GM18517 (cell line): Measurements from ENCODE around the gene C1QL4.

Experiments used
- ATAC-seq: cut with Tn5 transposase; IDR thresholded peaks from one replicate; pipeline ENCODE4 v1.9.1; 2021; ENCODE audit warnings: mild to moderate bottlenecking, moderate library complexity; ENCODE audit not compliant: unreplicated experiment

Gene C1QL4

DNA sequence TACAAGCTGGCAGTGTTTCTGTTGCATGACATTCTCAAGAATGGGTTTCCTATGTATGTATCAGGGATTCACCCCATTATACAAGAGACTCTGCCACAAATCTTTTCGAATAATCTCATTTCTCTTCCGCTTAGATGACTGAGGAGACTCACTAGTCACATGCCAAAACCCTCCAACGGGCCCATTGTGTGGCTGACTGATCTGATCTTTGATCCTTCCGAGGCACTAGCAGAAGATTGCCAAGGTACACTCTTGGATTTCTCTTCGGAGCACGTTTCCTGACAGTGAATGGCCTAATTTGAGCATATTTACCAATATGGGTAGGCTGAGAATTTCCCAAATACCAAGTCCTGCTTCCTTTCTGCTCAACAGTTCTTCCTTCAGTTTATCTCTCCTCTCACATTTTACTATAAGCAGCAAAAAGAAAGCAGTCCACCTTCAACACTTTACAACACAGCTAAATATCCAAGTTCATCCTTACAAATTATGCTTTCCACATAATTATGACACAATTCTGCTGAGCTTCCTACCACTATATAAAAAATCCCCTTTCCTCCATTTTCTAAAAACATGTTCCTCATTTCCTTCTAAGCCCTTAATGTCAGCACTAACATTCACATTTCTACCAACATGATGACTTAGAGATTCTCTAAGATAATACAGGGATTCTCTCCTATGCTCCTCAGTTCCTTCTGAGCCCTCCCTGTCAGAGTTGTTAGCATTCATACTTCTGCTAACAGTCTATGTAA is 31.1 kb downstream of the C1QL4 start:
- ATAC-seq, result no peak

DNA sequence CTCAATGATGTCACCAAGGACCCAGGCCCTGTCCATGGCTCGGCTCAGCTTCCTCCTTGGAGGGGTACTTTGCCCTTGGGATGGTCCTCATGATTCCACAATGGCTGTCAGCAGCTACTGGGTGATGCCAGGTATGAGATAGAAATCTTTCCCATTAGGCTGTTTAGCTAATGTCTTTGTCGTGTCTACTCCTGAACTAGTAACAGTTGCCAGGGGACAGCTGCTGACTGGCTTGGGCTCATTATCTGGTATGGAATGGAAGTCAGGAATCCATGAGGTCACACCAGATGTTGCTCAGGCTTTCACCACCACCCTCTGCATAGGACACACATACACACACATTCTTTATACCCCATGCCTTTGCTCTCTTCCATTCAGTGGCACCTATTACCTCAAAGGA is 32.8 kb downstream of the C1QL4 start:
- ATAC-seq, result no peak

DNA sequence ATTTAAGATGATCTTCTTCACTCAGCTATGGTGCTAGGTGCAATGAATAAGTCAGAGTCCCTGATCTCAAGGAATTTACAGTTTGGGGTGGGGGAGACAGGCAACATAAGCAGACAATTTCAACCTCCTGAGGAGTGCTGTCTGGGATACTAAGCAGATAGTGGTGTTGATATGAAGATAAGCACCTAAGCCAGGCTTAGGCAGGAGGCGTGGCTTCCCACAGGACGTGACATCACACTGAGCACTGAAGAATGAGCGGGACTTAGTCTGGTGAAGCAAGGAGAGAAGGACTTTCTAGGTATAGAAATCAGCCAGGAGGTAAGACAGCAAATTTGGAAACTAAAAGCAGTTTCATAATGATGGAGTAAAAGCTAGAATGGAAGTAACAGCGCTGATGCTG is 35.2 kb downstream of the C1QL4 start:
- no peak for ATAC-seq

DNA sequence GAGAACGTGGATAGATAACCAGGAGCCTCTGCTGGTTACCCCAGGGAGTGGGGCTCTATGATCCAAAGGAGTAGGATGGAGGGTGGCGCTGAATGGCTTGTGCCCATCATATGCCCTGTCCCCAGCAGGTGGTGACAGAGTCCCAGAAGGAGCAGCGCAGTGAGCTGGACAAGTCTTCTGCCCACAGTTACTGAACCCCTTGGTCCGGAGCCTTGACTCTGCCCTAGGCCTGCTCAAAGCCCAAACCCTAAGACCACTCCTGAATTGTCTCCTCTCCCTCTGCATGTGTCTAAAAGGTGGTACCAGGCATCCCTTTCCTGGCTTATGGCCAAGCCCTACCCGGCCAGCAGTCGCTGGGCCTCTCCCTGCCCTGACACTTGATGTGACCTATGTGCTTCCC is 38.8 kb downstream of the C1QL4 start:
- no peak for ATAC-seq

DNA sequence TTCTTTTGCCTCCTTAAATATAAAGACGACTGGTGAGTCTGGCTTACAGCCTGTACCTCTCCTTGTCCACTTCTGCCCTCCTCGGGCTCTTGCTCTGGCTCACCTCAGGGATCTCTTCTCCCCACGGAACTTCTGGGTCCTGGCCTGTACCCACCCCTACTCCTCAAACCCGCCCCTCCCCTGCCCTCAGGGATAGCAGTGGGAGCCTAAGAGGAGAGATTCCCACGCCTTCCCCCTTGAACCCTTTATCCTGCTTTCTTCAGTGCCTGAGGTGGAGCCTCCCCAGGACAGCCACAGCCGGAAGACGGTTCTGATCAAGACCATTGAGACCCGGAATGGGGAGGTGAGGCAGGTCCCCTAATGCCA is 39.3 kb downstream of the C1QL4 start:
- no peak for ATAC-seq

DNA sequence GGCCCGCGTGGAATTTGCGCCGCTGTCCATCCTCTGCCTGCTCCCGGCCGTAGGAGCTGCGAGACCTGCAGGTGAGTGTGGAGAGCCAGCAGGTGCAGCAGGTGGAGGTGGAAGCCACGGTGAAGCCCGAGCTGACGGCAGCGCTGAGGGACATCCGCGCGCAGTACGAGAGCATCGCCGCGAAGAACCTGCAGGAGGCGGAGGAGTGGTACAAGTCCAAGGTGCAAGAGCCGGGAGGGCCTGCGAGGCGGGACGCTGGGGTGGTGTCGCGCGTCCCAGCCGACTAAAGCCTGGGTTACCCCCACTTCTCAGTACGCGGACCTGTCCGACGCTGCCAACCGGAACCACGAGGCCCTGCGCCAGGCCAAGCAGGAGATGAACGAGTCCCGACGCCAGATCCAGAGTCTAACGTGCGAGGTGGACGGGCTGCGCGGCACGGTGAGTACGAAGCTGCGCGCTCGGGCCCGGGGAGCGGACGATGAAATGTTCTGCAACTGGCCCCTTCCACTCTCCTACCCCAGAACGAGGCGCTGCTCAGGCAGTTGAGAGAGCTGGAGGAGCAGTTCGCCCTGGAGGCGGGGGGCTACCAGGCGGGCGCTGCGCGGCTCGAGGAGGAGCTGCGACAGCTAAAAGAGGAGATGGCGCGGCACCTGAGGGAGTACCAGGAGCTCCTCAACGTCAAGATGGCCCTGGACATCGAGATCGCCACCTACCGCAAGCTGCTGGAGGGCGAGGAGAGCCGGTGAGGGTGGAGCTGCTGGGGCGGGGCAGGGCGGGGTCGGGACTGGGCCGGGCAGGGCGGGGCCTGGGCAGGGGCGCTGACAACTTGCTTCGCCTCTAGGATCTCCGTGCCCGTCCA is 39.9 kb downstream of the C1QL4 start:
- no peak for ATAC-seq

DNA sequence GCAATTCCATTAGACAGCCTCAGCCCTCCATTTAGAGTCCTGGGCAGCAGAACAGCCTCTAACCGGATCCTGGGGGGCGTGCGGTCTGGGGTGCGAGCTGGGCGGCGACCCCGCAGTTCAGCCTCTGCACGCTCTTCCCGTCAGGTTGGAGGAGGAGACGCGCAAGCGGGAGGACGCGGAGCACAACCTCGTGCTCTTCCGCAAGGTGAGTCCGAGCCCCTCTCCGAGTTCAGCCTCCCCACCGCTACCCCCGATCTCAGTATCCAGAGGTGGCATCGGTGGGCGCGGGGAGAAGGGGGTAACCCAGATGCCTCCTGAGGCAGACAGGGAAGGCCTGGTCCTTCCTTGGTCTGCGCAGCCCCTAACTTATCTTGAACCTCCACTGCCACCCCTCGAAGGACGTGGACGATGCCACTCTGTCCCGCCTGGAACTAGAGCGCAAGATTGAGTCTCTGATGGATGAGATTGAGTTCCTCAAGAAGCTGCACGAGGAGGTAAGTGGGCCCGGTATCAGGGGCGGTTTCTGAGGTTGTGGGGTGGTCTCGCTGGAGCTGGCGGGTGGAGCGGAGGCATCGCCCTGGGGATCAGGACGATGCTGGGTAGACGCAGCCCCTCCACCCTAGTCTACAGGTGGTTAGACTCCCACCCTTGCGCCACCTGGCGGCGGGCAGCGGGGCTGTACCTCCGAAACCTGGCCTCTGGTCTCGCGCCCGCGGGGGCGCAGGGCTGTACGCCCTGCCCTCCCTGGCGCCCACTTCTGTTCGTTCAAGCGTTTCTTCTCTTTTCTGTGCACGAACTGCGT is 40.8 kb downstream of the C1QL4 start:
- ATAC-seq, result no peak

DNA sequence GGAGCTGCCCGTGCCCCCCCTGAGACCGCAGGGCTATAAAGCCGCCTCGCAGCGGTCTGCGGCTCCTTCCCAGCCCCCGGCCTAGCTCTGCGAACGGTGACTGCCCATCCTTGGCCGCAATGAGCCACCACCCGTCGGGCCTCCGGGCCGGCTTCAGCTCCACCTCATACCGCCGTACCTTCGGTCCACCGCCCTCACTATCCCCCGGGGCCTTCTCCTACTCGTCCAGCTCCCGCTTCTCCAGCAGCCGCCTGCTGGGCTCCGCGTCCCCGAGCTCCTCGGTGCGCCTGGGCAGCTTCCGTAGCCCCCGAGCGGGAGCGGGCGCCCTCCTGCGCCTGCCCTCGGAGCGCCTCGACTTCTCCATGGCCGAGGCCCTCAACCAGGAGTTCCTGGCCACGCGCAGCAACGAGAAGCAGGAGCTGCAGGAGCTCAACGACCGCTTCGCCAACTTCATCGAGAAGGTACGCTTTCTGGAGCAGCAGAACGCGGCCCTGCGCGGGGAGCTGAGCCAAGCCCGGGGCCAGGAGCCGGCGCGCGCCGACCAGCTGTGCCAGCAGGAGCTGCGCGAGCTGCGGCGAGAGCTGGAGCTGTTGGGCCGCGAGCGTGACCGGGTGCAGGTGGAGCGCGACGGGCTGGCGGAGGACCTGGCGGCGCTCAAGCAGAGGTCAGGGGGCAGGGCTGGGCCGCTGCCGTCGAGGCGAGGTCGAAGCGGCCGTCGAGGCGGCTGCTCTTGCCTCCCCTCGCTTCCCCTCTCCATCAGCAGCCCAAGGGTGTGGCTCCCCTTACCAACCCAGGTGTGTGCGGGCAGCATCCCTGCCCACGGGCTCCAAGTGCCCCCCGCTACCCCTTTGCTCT is 41.7 kb downstream of the C1QL4 start, which contains the start of gene PRPH:
TSS of gene PRPH (plus strand) at position 66 of the 855 bp plus-strand sequence. CDS start at position 120, 54 bp downstream.
- ATAC-seq, result no peak

DNA sequence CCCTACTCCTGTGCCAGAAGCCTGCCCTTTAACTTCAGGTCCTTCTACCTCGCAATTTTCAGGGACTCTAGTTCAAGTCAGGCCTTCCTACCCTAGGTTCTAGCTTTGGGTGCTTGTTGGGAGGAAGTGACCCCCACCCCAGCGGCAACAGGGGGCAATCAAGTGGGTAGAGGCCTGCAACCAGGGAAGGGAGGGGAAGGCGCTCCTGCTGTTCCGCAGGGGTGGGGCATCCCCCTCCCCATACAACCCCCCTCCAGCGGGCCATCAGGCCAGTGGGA is 42.2 kb downstream of the C1QL4 start:
- no peak for ATAC-seq

DNA sequence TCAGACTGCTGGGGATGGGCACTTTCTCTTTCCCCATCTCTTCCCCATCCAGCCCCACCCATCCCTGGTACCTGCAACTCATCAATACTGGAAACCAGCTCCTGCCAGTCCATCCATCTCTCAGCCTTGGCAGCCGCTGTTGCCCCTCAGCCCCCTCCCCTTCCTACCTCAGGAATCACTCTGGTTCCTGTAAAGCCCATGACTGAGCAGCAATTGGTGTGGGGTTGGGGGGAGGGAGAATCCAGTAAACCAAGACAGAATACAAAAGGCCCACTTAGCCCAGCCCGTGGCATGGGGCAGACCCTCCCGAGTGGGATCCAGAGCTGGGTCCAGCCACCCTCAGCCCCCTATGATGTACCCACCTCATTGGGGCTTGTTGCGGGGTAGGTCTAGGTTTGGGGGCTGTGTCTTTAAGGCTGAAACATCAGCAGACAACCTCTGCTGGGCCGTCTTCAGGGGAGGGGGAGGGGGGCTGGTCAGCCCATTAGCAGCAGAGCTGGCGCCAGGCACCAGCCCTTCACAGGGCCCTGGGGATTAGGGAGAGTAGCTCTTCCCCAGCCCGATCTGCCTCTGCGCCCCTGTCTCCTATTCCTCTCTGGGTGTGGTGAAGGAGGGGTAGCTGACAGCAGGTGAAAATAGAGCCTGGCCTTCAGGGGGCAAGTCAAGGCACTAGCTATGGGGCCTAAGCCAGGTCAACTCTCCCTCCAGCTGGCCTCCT is 42.7 kb downstream of the C1QL4 start:
- no peak for ATAC-seq

DNA sequence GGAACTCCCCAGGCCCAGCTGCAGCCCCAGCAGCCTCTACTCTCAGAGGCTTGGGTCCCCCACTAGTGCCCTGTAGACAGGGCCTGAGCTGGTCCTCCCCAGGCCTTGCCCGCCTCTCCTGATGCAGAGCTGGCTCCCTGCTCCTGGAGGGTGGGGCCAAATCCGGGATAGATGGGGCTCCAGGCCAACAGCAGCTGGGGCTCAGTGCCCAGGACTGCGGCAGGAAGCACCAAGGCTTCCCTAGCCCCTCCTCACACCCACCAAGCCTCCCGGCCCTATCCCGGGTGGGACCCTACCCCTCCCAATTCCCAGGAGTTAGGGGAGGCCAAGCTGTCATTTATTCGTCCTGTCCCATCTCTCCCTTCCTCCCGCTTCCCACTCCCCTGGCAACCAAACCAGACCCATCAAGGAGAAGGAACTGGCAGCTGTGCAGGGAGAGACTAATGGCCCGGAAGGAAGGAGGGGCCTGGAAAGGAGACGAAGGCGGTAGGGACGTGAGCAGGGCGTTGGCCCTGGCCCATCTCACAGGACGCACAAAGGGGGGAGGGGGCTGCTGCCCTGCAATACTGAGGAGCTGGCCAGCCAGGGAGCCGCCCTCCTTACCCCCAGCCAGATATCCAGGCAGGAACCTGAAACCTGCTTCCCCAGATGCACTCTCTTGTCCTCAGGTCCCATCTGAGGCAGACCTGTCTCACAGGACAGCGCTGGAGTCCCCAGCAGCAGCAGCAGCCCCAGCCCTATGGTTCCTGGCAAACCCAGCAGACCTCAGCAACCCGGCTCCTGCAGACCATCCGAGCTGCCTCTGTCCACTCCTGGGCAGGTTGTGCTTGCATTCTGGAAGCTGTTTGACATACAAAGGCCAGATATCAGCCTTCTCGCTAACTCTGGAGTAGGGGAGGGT is 43.7 kb downstream of the C1QL4 start:
- ATAC-seq, result no peak

DNA sequence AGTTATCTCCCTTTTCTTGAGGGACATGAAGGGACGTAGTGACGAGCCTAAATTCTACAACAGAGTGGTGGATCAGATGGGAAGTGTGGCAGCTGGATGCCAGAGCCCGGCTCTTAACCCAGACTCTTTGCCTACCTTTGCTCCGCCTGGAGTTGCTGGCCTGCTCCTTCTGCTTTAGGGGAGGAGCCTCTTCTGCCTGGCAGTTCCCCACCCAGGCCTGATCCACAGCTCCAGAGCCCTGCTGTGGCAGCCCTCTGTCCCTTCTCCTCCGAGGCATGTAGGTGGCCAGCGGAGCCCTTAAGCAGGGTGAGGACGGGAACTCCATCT is 44.3 kb downstream of the C1QL4 start:
- no peak for ATAC-seq

DNA sequence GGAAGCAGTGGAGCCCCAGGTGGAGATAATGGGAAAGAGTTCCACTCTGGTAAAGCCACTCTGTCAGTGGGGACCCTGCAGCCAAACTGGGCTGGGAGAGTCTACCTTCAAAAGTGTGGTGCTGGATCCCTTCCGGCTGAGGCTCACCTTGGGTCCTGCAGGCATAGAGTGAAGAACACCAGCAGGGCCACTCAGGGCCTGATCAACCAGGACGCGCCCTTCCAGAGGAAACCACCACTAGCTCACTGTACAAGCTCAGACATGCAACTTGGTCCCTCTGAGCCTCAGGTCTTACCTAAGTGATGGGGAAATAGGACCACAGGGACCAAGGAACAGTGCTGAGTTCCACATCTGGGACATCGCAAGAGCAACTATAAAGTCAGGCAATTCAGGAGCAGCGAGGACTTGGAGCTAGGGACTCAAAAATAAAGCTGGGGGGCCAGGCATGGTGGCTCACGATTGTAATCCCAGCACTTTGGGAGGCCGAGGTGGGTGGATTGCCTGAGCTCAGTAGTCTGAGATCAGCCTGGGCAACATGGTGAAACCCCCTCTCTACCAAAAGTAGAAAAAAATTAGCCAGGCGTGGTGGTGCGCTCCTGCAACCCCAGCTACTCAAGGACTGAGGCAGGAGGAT is 47.9 kb downstream of the C1QL4 start:
- no peak for ATAC-seq

DNA sequence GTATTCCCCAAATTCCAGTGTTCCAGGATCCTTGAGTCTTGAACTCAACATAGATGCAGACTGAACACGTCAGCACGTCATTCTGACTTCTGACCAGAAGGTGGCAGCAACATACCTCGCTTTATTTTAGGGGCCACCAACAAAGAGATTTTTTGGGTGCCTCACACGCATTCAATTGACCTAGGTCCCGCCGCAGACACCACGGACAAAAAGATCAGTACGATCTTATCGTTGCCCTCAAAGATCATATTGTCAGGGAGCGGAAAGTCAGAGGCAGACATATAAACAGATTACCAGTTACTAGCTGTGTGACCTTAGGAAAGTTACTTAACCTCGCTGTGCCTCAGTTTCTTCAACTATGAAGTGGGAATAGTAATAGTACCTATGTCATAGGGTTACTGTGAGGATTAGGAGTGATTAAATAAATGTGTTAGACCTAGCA is 48.6 kb downstream of the C1QL4 start:
- no peak for ATAC-seq

DNA sequence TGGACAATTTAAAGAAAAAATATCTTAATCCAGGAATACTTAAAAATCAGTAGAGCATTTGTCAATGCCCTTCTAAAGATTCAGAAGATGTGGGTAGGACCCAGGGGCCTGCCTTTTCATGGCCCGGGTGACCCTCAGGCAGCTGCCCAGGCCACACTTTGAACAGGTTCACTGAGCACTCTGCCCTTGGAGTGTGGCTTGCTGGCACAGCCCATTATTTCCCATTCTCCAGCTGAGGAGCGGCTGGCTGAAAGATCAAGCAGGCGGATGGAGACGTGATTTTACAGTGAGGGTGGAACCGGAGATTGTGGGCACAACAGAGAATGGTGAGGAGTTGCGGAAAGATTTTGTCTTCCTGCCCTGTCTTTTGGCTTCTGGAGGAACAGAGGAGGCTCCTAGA is 49.1 kb downstream of the C1QL4 start:
- no peak for ATAC-seq

DNA sequence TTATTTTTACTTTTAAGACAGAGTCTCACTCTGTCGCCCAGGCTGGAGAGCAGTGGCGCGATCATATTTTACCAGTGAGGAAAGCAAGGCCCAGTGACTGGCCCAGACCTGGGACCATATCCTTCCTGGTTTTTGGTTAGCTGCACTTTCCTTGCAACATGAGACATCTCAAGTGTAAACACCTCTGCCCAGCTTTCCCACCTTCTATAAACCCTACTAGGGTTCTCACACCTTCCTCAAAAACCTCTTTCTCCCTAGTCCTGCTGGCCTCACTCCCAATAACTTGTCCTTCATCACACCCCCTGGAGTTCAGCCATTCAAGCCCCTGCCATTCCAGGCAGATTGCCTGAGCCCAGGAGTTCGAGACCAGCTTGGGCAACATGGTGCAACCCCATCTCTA is 52.3 kb downstream of the C1QL4 start:
- ATAC-seq, result no peak

DNA sequence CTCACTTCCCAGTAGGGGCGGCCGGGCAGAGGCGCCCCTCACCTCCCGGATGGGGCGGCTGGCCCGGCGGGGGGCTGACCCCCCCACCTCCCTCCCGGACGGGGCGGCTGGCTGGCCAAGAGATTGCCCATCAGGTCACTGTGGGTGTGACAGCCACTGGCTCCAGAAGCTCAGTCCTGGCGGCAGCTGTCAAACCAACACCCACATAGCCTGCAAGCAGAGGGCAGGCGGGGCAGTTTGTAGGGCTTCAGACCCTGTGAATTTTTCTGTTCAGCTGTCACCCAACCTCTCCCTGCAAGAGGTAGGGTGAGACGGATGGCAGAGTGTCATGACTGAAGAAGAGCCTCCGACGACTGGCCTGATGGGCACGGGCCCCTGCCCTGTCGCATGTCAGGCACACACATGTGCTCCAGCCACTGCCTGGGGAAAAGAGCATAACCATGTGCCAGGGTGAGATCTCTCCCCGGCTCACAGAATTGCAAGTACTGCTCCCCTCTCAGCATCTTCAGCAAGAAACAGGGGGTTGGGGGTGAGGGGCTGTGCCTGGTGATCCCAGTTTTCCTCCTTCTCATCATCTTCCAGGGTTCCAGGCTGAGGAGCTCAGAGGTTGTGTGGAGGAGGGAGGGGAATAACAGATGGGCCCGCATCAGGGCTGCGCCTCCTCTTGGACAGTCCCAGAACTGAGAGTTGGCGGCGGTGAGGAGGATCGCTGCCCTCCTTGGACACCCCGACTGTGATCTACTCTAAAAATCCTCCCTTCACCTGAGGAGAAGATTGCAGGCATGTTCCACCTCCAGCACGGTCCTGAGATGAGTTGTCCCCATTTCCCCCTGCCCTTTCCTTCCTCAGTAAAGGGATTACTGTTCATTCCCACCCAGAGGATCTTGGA is 53.2 kb downstream of the C1QL4 start:
- no peak for ATAC-seq
